ENCODE data around the gene FZD10.

DNA sequence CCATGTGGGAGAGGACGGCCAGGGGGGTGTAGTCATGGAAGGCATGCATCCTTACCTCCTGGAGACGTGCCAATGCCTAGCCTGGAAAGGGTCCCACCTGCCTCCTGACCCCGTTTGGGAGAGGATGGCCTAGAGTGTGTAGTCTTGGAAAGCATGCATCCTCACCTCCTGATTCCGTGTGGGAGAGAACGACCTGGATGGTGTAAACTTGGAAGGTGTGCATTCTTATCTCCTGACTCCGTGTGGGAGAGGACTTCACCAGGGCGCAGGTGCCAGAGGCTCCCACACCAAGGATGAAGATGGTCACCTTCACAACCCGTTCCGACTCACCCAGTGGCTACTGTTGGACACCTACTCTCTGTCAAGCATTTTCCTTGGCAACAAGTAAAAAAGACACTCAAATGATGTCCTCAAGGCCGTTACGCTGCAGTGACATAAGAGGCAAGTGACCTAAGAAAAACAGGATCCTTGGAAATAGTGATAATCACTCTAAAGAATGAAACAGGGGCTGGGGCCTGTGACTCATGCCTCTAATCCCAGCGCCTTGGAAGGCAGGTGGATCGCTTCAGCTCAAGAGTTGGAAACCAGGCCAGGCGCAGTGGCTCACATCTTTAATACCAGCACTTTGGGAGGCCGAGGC lies 37.5 kb upstream of the FZD10 start:
- TF ChIP-seq ZNF629 (CRISPR knock-in tag; conservative IDR thresholded peaks at IDR 0.05) (no peak), TCF7 (IDR thresholded peaks at IDR 0.05; ENCODE audit: low read depth) (no peak), ZFP90 (CRISPR knock-in tag; IDR thresholded peaks at IDR 0.05; ENCODE audit: borderline replicate concordance) (no peak), POLR2A (IDR thresholded peaks at IDR 0.05; ENCODE audit: insufficient read depth in 1 of 2, low read depth in 2 of 2, low read length in 2 of 2) (no peak)
- TF ChIP-seq, protein P1, sequence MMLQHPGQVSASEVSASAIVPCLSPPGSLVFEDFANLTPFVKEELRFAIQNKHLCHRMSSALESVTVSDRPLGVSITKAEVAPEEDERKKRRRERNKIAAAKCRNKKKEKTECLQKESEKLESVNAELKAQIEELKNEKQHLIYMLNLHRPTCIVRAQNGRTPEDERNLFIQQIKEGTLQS (CRISPR knock-in tag; IDR thresholded peaks at IDR 0.05), result no peak
- TF ChIP-seq, protein P2, sequence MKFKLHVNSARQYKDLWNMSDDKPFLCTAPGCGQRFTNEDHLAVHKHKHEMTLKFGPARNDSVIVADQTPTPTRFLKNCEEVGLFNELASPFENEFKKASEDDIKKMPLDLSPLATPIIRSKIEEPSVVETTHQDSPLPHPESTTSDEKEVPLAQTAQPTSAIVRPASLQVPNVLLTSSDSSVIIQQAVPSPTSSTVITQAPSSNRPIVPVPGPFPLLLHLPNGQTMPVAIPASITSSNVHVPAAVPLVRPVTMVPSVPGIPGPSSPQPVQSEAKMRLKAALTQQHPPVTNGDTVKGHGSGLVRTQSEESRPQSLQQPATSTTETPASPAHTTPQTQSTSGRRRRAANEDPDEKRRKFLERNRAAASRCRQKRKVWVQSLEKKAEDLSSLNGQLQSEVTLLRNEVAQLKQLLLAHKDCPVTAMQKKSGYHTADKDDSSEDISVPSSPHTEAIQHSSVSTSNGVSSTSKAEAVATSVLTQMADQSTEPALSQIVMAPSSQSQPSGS (CRISPR knock-in tag; IDR thresholded peaks at IDR 0.05), result no peak
- TF ChIP-seq, protein P3, sequence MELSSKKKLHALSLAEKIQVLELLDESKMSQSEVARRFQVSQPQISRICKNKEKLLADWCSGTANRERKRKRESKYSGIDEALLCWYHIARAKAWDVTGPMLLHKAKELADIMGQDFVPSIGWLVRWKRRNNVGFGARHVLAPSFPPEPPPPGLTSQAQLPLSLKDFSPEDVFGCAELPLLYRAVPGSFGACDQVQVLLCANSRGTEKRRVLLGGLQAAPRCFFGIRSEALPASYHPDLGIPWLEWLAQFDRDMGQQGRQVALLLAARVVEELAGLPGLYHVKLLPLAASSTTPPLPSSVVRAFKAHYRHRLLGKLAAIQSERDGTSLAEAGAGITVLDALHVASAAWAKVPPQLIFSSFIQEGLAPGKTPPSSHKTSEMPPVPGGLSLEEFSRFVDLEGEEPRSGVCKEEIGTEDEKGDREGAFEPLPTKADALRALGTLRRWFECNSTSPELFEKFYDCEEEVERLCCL (CRISPR knock-in tag; IDR thresholded peaks at IDR 0.05; ENCODE audit: borderline replicate concordance), result no peak

Measured in HepG2 (cell line).